HG02870 (cell line): ENCODE data around the gene PHGDH.
"Not testable (repeated sequence)": the region's sequence is repeated elsewhere in the genome, so short reads cannot be mapped to it uniquely, and the experiment has no call there.

Experiments
- ATAC-seq: cut with Tn5 transposase; IDR thresholded peaks from one replicate; pipeline ENCODE4 v1.9.1; 2021; ENCODE audit warnings: mild to moderate bottlenecking, moderate library complexity; ENCODE audit not compliant: unreplicated experiment

Gene PHGDH

DNA sequence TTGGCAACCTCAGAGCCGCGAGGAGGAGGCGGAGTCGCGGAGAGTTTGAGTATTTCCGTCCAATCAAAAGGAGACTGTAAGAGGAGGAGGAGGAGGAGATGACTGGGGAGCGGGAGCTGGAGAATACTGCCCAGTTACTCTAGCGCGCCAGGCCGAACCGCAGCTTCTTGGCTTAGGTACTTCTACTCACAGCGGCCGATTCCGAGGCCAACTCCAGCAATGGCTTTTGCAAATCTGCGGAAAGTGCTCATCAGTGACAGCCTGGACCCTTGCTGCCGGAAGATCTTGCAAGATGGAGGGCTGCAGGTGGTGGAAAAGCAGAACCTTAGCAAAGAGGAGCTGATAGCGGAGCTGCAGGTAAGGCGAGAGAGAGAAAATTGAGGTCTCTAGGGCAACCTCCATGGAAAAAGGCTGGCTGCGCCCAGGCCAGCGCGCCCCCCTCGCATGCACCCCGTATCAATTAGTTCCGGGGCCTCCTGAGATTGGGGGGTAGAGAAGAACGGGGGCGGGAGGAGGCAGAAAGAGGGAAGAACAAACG lies at the start of gene PHGDH:
Gene PHGDH, plus strand, starts transcription at position 131 of the 538 bp plus-strand sequence. Its CDS starts 89 bp downstream, at position 220.
- peak; percentile 84 for ATAC-seq

DNA sequence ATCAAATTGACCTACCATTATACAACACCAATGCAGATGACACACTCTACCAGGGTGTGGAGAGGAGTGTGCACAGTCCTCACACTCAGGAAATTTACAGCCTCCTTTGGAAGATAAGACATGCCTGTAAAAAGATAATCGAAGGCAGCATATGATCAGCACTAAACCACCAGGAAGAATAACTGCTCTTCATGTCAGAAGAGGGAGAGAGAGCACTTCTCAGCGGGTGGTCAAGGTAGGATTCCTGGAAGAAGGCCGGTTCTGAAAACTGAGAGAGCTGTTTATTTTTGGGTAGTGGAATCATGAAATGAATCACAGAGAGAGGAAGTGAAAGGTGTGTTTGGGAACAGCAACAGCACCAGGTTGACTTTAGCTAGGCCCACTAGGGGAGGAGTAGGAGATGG lies 49.7 kb upstream of the PHGDH start:
- peak; percentile 81 for ATAC-seq

DNA sequence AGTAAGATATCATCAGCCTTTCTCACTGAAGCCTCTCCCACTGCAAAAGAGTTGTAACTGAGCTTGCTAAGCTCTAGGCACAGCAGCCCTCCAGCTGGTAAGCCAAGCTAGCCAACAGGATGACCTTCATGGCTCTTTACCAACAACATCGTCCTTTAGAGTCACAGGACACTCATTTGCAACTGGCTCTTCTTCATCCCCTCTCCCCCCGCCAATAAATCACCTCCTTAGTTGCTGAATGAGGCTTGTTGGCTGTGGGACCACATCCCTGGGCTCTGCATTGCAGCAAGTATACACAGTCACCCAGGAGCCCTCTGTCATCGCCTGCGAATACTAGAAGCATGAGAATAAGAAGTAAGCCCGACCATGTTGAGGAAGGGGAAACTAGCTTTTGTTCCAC lies 47.7 kb upstream of the PHGDH start:
- no peak for ATAC-seq

DNA sequence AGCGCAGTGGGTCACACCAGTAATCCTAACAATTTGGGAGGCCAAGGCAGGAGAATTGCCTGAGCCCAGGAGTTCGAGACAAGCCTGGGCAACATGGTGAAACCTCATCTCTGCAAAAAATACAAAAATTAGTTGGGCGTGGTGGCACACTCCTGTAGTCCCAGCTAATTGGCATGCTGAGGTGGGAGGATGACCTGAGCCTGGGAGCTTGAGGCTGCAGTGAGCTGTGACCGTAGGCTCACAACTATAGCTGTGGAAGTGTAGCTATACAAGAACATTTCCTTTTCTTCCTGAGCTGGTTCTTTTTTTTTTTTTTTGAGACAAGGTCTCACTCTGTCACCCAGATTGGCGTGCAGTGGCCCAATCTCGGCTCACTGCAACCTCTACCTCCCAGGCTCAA lies 44.6 kb upstream of the PHGDH start:
- no peak for ATAC-seq

DNA sequence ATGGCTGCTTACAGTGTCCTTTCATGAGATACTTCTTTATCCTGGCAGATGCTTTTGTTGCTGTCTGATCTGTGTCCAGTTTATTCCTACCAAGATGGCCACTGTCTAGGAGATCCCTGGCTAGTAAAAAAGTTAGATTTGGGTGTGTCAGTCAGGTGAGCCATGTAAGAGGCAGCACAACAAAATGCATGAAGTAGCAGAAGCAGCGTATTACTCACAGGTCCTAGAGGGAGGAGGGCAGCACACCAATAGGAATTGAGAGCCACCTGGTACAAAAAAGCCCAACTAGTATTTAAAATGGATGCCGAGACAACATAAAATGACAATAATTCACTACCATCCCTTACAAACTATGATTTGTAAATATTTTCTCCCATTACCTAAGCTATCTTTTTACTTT lies 40.8 kb upstream of the PHGDH start:
- ATAC-seq = no peak

DNA sequence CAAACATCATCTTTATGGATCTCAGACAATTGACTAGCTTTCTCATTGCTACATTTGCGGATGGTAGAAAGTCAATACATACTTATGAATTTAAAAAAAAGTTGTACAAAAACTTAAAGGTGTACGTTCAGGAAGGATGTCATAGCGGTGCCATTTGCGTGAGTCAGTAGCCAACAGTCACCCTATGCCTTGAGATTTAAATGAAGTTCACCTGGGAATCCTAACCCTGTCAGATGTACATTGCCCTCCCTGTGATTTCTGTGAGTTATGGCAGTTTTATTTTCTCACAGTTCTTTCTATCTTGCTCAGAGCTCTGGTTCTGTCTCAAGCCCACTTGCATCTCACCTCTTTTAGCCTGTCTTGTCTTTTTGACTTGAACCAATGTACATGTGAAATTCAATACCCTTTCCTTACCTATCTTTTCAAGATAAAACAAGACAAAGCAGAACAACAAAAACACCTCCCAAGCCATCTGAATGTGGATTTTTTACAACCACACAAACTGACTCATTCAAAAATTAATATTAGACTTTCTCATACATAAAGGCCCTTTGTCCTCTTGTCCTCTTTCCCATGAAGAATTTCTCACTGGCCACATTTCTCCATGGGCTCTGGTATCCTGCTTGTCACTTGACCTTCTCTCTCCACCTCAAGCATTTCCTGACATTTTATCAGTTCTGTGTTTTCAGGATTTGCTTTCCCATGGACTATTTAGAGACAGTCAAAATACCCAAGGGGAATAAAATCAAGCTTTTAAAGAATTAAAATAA lies 38.4 kb upstream of the PHGDH start:
- ATAC-seq = no peak

DNA sequence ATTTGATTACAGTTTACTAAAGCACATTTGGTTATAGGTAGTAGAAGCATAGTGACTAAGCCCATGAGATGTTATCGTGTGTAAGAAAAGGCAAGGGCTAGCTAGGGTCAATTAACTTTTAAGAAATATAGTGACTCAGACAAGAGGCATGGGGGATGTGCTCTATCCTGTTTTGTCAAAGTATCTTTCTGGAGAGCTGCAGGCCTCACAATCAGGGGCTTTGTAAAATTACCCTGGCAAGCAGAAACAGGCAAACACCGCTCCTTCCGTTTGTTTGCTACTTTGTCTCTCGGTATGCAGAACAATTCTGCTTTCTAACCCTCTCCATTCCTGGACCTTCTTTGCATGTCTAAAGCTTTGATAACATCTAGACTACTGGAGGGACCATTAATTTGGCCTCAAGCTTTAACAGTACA lies 37.6 kb upstream of the PHGDH start:
- ATAC-seq = no peak

DNA sequence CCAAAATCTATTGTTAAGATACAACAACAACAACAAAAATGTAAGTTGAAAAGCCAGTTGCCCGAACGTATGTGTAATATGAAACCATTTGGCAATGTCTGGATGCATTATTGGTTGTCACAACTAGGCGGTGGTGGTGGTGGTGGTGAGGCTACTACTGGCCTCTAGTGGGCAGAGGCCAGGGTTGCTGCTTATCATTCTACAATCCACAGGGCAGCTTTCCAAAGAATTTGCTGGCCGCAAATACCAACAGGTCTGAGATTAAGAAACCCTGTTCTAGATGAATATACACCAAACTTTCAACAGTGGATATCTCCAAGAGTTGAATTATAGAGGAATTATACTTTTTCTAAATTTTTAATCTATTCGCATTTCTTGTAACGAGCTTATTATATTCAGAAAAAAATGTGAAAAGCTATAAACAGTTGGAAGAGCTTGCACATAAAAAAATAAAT lies 36.9 kb upstream of the PHGDH start:
- no peak for ATAC-seq

DNA sequence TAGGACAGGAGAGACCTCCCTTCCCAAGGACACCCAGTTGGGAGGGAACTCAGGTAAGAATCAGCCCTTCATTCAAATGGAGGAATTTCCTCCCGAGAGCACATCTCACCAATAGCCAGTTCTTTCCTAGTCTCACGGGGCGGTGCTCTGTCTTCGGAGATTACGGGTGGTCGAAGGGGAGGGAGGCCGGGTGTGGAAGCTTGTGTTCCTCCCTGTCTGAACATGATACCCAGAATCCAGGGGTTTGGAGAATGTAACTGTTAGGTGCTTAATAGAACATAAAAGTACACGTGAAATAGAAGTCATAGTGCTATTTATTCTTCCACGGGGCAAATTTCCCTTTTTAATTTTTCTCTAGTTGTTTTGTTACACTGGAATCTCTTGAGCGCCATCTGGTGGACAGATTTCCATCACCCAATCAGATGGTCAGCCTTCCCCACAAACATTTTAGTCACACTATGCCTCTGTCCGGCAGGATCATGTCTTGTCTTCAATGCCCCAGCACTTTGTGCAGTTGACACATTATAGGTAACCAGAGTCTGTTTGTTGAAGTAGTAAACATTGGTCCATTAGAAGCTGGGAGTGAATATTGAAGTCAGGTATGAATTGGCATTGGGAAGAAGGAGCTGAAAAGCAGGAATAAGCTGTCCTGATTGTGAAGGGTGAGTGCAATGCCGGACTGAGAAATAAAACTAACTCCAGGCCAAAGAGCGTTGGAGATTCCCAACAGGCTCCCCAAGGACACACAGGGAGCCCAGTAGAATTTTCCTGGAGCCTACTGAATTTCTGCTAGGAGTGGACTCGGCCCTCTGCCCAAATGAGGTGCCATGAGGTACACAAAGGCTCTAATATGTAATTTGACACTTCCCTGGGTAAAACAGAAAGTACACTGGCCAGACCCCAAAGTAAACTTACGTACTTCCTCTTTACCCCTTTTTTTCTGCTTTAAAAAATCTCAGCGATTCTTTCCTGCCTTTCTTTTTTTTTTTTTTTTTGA lies 36.1 kb upstream of the PHGDH start:
- no peak for ATAC-seq

DNA sequence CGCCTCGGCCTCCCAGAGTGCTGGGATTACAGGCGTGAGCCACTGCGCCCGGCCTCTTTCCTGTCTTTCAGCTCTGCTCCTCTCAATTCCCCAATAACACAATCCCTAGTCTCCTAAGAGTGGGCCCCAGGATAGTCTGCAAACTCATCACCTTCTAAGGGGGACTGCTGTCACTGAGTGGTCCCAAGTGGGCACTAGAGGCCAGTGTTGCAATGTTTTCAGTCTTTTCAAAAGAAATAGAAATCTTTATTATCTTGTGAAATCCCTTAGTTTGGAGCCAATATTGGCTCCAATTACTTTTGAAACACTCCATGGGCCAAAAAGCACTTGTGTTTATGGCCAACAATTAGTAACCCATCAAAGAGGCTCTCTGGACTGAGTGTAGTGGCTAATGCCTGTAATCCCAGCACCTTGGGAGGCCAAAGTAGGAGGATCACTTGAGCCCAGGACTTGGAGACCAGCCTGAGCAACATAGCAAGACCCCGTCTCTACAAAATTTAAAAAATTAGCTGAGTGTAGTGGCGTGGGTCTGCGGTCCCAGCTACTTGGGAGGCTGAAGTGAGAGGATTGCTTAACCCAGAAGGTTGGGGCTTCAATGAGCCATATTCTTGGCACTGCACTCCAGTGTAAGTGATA lies 35.0 kb upstream of the PHGDH start:
- no peak for ATAC-seq

DNA sequence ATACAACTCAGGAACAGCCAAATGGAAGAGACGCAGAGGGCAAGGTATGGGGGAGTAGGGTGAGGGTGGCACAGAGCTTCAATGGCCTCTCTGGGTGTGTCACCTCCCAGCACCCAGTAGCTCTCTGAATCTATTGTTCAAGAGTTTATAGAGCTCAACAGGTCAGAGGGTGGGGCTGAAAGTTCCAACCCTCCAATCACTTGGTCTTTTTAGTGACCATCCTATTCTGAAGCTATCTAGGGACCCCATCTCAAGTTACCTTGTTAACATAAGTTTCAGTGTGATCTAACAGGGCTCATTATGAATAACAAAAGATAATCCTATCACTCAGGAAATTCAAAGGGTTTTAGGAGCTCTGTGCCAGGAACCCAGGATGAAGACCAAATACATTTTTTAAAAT lies 32.5 kb upstream of the PHGDH start:
- ATAC-seq = no peak

DNA sequence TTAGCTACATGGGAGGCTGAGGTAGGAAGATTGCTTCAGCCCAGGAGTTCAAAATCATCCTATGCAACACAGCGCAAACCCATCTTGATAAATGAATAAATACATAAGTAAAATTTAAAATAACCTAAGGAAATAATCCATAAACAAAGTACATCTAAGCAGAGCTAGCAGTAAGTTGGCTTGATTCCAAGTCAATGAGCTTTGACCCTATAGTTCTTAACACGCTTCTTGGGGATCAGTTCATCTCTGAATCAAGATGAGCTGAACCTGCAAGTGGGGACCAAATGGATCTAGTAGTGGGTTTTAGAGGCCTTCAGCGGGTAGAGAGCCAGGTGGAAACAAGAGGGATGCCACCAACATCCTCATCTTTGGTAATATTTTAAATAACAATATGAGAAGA lies 31.5 kb upstream of the PHGDH start:
- ATAC-seq = no peak

DNA sequence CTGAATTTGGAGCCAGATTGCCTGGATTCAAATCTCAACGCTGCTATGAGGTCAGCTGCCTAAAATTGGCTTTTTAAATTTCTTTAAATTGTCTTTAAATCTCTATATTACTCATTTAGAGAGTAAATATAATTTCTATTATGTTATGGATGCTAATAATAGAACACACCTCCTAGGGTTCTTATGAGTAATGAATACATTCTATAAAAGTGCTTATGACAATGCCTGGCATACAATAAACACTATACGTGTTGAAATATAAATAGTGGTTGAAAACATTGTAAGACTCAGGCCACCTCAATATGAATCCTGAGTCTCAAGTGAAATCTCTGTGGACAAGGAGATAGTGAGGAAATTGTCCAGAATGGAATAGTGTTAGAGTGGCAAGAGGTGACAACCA lies 31.0 kb upstream of the PHGDH start:
- ATAC-seq = no peak

DNA sequence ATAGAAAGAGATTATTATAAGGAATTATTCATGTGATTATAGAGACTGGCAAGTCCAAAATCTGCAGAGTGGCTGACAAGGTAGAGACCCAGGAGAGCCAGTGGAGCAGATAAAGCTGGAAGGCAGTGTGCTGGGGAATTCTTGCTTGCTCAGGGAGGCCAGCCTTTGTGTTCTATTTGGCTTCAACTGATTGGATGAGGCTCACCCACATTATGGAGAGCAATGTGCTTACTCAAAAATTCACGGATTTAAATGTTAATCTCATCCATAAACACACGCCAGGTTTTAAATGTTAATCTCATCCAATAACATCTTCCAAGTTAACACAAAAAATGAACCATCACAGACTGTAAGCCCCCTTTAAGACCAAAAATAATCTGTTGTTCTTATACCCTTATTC lies 30.2 kb upstream of the PHGDH start:
- ATAC-seq = no peak

DNA sequence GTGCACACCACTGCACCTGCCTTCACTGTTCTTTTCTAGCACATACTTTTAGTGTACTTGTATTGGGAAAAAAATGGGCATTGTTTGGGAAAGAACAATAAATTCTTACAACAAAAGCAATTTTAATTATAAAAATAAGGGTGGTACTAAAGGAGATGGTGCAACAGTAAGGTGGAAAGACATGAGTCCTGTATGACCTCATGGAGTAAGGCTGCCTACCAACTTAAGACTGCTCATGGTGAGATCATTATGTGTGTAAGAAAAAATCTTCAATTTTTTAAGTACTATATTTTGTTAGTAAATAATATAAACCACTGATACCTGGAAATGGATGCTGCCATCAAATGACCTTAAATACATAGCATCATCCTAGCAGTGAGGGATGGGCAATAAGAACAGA lies 29.6 kb upstream of the PHGDH start:
- ATAC-seq = no peak

DNA sequence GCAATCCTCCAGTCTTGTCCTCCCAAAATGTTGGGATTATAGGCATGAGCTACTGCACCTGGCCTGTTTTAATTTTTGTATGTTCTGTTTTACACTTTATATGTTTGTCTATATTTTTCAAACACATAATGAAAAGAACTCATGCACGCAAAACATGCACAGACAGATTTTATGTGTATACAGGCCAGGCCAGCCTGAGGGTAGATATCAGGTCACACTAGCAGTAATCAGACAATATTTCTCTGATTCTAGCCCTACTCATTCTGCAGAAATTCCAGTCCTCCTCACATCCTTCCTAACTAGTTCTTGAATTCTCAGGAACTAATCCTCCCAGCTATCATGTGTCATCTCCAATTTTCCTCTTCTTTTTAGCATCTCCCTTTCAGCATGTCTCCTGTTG lies 27.8 kb upstream of the PHGDH start:
- ATAC-seq = no peak

DNA sequence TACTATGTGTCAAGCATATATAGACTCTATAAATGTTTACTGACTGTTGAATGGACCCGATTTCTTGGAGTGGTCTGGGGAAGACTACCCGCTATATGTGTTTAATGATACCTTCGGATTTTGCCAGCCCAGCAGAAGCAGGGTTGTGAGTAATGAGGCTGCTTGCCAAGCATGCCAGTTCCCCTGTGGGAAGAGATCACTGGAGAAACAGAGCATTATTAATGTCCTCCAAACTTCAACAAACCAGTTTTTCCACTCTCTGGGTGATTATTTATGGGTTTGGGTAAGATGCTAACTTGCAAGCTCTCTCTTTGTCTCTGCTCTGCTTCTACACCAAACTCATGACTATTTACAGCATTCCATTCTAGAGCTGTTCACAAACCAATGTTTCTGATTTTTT lies 25.1 kb upstream of the PHGDH start:
- no peak for ATAC-seq

DNA sequence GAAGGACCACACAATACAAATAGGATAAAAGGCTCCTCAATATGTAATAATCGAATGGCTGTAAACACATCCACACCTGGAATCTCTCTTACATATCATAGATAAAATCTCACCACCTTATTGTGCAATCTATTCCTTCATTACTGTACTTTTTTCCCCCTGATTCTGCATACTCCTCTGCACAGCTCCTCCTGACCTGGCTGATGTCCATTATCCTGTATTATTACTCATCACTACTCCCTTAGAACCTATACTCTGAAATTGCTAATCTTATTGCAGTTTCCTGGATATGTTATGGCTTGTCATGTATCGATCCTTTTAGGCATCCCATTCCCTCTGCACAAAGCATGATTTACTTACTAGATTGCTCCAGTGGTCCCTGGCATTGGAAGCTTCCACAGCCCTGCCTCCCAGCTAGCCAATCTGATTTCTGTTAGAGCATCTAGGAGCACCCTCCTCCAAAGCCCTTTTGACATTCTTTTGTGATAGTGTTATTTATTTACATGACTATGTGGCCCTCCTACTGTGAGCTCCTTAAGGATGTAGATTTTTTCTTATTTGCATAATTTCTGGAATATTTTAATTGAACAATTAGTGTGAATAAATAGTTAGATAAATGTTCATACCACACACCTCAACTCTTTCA lies 24.2 kb upstream of the PHGDH start:
- no peak for ATAC-seq

DNA sequence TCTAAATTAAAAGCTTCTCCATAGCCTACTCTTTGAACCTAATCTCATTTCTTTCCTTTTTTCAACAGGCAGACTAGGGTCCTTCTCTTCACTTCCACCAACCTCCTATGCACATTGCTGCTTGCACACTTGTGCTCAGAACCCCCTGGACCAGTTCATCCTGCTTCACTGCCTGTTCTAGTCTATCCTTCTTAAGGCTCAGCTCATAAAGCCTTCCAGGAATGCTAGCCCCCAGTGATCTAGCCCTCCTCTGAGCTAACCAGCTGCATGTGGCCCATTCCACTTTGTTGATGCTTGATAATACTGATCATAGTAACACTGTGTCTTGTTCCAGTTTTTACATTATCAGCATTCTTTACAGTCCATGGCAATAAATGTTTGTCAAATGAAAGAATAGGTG lies 22.9 kb upstream of the PHGDH start:
- no peak for ATAC-seq

DNA sequence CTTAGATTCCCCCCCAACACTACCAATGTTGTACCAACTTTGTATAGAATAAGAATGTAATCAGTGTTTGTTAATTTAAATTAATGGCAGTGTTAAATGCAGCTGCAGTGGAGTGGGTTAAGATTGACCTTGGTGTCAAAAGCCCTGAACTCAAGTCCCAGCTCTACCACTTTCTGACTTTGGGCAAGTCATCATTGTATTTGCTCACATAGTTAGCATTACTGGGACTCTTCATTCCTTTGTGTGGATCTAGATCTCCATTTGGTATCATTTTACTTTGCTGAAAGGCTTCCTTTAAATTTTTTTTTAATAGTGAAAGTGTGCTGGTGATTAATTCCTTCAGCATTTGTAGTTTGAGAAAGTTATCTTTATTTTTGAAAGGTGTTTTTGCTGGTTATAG lies 22.2 kb upstream of the PHGDH start:
- ATAC-seq = no peak

DNA sequence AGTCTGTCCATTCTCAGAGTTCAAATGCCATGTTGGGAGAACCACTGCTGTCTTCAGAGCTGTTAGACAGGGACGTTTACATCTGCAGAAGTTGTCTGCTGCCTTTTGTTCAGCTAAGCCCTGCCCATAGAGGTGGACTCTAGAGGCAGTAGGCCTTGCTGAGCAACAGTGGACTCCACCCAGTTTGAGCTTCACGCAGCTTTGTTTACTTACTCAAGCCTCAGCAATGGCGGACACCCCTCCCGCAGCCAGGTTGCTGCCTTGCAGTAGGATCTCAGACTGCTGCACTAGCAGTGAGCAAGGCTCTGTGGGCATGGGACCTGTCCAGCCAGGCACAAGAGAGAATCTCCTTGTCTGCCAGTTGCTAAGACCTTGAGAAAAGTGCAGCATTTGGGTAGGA lies 14.9 kb upstream of the PHGDH start:
- ATAC-seq = not testable (repeated sequence)
